HCT116 (cell line): ENCODE measurements around the gene WDR27.

Experiments used
- ATF3 ChIP-seq: IDR thresholded peaks from 2 replicates; pipeline ENCODE4 v1.6.1; 2012
- CEBPB ChIP-seq: IDR thresholded peaks from 2 replicates; pipeline ENCODE4 v1.6.1; 2012; ENCODE audit warnings: low read depth
- CTCF ChIP-seq, 3 experiments: fragments of 200-600 bp in 1 of 3; sonication (generic) in 1 of 3; IDR thresholded peaks in 2 of 3; conservative IDR thresholded peaks in 1 of 3; 2 replicates each; pipeline ENCODE4 v1.5.1; 2012 to 2017; ENCODE audit warnings: low read depth in 2 of 3, low read length in 2 of 3, antibody characterized with exemption in 1 of 3, borderline replicate concordance in 1 of 3, control low read depth in 1 of 3, mild to moderate bottlenecking in 1 of 3, mixed read lengths in 1 of 3, mixed run types in 1 of 3, moderate library complexity in 1 of 3; ENCODE audit not compliant: insufficient read depth in 1 of 3
- EZH2phosphoT487 ChIP-seq: fragments of 200-600 bp; IDR thresholded peaks from 2 replicates; pipeline ENCODE4 v1.6.1; 2018; ENCODE audit warnings: antibody characterized with exemption, borderline replicate concordance
- MAX ChIP-seq: IDR thresholded peaks from 2 replicates; pipeline ENCODE4 v1.6.1; 2012
- POLR2A ChIP-seq: IDR thresholded peaks from 2 replicates; pipeline ENCODE4 v1.7.0; 2011; ENCODE audit warnings: borderline replicate concordance; ENCODE audit not compliant: insufficient read depth, insufficient read length; ENCODE audit errors: extremely low read depth
- POLR2AphosphoS5 ChIP-seq: IDR thresholded peaks from 2 replicates; pipeline ENCODE4 v1.6.1; 2011; ENCODE audit warnings: mild to moderate bottlenecking, low read depth, low read length, moderate library complexity
- RAD21 ChIP-seq: IDR thresholded peaks from 2 replicates; pipeline ENCODE4 v1.6.1; 2012; ENCODE audit warnings: low read depth, mild to moderate bottlenecking
- REST ChIP-seq: IDR thresholded peaks from 2 replicates; pipeline ENCODE4 v1.6.1; 2012; ENCODE audit warnings: low read depth
- SIN3A ChIP-seq: IDR thresholded peaks from 2 replicates; pipeline ENCODE4 v1.6.1; 2012; ENCODE audit warnings: low read depth
- SP1 ChIP-seq: IDR thresholded peaks from 2 replicates; pipeline ENCODE4 v1.6.1; 2012; ENCODE audit warnings: low read depth
- ZNF274 ChIP-seq: fragments of 200-500 bp; sonication (Bioruptor generic); IDR thresholded peaks from 2 replicates; pipeline ENCODE4 v1.6.1; 2014; ENCODE audit warnings: mild to moderate bottlenecking, low read depth, low read length, inconsistent platforms

GRCh38 chr6:169501128-169501527, 200.7 kb downstream of the WDR27 start:
- TF ChIP-seq CTCF (IDR thresholded peaks at IDR 0.05 in 2 of 3, conservative IDR thresholded peaks at IDR 0.05 in 1 of 3; ENCODE audit: borderline replicate concordance in 1 of 3, insufficient read depth in 1 of 3, low read depth in 2 of 3, low read length in 2 of 3) (no peak), MAX (no peak), REST (no peak), EZH2phosphoT487 (no peak), SP1 (no peak), RAD21 (no peak), SIN3A (no peak), CEBPB (no peak), POLR2AphosphoS5 (no peak), POLR2A (no peak), ZNF274 (no peak), ATF3 (no peak)
